ENCODE results near the gene MBD6. TPM values are rescaled to one million over a fixed set of nuclear protein-coding genes. Genes with fewer than 3 reads are reported as not detected.

Gene MBD6, protein sequence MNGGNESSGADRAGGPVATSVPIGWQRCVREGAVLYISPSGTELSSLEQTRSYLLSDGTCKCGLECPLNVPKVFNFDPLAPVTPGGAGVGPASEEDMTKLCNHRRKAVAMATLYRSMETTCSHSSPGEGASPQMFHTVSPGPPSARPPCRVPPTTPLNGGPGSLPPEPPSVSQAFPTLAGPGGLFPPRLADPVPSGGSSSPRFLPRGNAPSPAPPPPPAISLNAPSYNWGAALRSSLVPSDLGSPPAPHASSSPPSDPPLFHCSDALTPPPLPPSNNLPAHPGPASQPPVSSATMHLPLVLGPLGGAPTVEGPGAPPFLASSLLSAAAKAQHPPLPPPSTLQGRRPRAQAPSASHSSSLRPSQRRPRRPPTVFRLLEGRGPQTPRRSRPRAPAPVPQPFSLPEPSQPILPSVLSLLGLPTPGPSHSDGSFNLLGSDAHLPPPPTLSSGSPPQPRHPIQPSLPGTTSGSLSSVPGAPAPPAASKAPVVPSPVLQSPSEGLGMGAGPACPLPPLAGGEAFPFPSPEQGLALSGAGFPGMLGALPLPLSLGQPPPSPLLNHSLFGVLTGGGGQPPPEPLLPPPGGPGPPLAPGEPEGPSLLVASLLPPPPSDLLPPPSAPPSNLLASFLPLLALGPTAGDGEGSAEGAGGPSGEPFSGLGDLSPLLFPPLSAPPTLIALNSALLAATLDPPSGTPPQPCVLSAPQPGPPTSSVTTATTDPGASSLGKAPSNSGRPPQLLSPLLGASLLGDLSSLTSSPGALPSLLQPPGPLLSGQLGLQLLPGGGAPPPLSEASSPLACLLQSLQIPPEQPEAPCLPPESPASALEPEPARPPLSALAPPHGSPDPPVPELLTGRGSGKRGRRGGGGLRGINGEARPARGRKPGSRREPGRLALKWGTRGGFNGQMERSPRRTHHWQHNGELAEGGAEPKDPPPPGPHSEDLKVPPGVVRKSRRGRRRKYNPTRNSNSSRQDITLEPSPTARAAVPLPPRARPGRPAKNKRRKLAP
- total RNA-seq (2014; rRNA removed; shearing (Covaris generic)) (2.1 and 2.8 TPM in 2 replicates), polyA plus RNA-seq (2016; fragmentation: Nextera tagmentation; extraction: Ambion mirVana) (9.7 and 13.0 TPM in 2 replicates)

DNA sequence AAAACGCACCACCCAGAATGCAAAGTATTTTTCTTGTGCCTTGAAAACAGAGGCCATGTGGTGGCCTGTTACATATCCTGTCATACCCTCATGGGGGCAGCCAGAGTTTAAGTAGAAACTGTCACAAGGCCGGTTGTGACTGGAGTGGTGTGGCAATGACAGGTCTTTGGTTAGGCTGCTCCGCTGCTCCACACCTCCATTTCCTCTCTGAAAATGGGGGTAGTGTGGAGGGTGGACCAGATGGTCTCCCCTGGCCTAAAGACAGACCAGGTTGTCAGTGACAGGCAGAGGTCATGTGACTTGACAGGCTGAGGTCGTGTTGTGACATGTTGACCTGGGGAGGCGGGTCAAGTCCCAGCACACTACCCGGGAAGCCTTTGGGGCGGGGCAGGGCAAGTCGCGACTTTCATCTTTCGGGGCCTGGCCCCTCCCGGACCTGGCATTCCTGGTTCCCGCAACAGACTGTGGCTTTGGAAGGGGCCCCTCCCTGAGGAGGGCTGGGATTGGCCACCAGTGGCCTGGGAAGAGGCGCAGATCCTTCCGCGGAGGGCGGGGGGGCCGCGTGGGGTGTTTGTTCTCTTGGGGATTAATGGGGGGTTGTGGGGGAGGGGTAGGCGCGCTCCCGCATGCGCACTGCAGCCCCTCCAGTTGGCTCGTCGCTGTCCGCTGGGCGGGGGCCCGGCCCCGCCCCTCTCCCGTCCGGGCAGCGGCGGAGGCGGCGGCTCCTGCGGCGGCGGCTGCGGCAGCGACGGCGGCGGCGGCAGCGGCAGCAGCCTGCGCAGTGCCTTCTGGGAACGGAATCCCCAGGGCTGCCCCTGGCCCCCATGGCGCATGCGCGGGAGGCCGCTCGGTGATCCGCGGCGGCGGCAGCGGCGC lies at the start of gene MBD6:
Gene MBD6, plus strand, starts transcription at position 814 of the 876 bp plus-strand sequence. CDS start 1,480 bp downstream, outside the sequence.
- Histone ChIP-seq H3K27ac (peak within 1 kb of the TSS; percentile 97), H3K36me3 (ENCODE audit: low read depth) (peaks cover 19% of the 10 kb centered on the region), H3K4me3 (peak within 1 kb of the TSS; percentile 93), H3K4me1 (ENCODE audit: insufficient read depth) (peaks cover 40% of the 10 kb centered on the region), H3F3A (ENCODE audit: insufficient read depth) (peaks cover 56% of the 10 kb centered on the region), H4K20me1 (ENCODE audit: insufficient read depth) (peaks cover 12% of the 10 kb centered on the region; the same call in 1 of the 2 replicates), H3K27me3 (replicated peaks; ENCODE audit: insufficient read depth) (no peaks in the 10 kb centered on the region), H3K9me3 (ENCODE audit: low read depth) (no peaks in the 10 kb centered on the region), H3K79me2 (ENCODE audit: insufficient read depth) (peaks cover 72% of the 10 kb centered on the region), H3K9ac (peak within 1 kb of the TSS; percentile 88), H2AFZ (peak within 1 kb of the TSS; percentile 71), H3K4me2 (ENCODE audit: unreplicated experiment) (peak within 1 kb of the TSS; percentile 91), H3K9me2 (ENCODE audit: insufficient read depth) (no peaks in the 10 kb centered on the region)
- DNase-seq, result peak; percentile 94
- in situ Hi-C loops (cut with MboI), result no loop called here
- WGBS, 2 experiments (ENCODE audit: low coverage in 1 of 2, low lambda C conversion rate in 2 of 2, missing lambda C conversion rate in 2 of 2), result 2 to 3% methylated on average over 12 to 42 of the region's 57 CpGs
- TF ChIP-seq EZH2 (IDR thresholded peaks at IDR 0.05; ENCODE audit: insufficient read depth, poor library complexity, severe bottlenecking) (no peak), EZH2phosphoT487 (IDR thresholded peaks at IDR 0.05; ENCODE audit: insufficient read depth, low read depth) (no peak)

DNA sequence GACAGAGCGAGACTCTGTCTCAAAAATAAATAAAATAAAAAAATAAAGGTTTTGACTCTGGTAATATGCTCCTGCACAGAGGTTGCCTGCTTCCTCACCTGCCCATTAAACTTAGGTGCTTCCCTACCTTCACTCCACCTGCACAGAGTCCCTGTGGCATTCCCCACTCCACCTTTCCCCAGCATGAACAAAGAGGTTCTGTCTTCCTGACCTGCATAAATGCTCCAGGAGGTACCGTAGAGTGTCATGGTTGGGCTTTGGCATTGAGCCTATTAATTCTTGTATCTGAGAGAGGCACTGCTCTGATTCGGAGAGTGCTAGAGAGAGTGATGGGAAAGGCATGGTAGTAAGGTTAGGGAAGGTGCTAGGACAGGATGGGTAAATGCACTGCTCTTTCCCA lies 49.2 kb upstream of the MBD6 start:
- Histone ChIP-seq H3K4me3 (no peak overlapping the region), H3K27me3 (replicated peaks; ENCODE audit: insufficient read depth) (peaks cover 46% of the 10 kb centered on the region), H3K79me2 (ENCODE audit: insufficient read depth) (no peaks in the 10 kb centered on the region), H2AFZ (no peak overlapping the region), H3K9ac (no peak overlapping the region), H3K9me2 (ENCODE audit: insufficient read depth) (no peaks in the 10 kb centered on the region), H3K36me3 (ENCODE audit: low read depth) (no peaks in the 10 kb centered on the region), H3K27ac (no peak overlapping the region), H3K9me3 (ENCODE audit: low read depth) (no peaks in the 10 kb centered on the region), H3F3A (ENCODE audit: insufficient read depth) (no peaks in the 10 kb centered on the region), H3K4me2 (ENCODE audit: unreplicated experiment) (no peak overlapping the region), H3K4me1 (ENCODE audit: insufficient read depth) (no peaks in the 10 kb centered on the region), H4K20me1 (ENCODE audit: insufficient read depth) (no peaks in the 10 kb centered on the region)
- in situ Hi-C loops (cut with MboI), result no loop called here
- no peak for DNase-seq
- 24 to 29% methylated on average over 3 of the region's 3 CpGs for WGBS, 2 experiments (ENCODE audit: low coverage in 1 of 2, low lambda C conversion rate in 2 of 2, missing lambda C conversion rate in 2 of 2)
- no peak for TF ChIP-seq EZH2 (IDR thresholded peaks at IDR 0.05; ENCODE audit: insufficient read depth, poor library complexity, severe bottlenecking)
- no peak for TF ChIP-seq EZH2phosphoT487 (IDR thresholded peaks at IDR 0.05; ENCODE audit: insufficient read depth, low read depth)

DNA sequence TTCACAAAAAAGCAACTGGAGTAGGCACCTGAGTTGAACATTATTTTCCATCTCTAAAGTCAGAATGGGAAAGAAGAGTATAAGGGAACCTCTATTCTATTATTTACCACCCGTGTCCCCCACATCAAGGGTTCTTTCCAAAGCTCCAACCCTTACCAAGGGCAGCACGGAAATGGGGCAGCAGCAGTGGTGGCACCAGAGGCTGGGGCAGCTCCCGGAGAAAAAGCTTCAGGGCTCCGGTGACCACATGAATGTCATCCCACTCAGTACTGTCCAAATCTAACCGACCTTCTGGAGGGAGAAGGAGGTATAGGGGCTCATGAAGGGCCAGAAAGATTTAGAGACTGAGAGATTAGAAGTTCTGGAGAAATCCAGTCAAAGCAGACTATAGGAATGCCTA lies 48.7 kb upstream of the MBD6 start:
- peaks cover 46% of the 10 kb centered on the region for H3K27me3 ChIP-seq (replicated peaks; ENCODE audit: insufficient read depth)
- no peak for DNase-seq
- TF ChIP-seq EZH2phosphoT487 (IDR thresholded peaks at IDR 0.05; ENCODE audit: insufficient read depth, low read depth), result no peak
- TF ChIP-seq EZH2 (IDR thresholded peaks at IDR 0.05; ENCODE audit: insufficient read depth, poor library complexity, severe bottlenecking), result no peak

More for the DNA sequence above, 48.7 kb upstream of the MBD6 start:
- Histone ChIP-seq H3K36me3 (ENCODE audit: low read depth) (no peaks in the 10 kb centered on the region), H3K9me3 (ENCODE audit: low read depth) (no peaks in the 10 kb centered on the region), H2AFZ (no peak overlapping the region), H3K4me2 (ENCODE audit: unreplicated experiment) (no peak overlapping the region), H3K27ac (no peak overlapping the region), H3K9ac (no peak overlapping the region), H3K4me1 (ENCODE audit: insufficient read depth) (no peaks in the 10 kb centered on the region), H3K9me2 (ENCODE audit: insufficient read depth) (no peaks in the 10 kb centered on the region), H4K20me1 (ENCODE audit: insufficient read depth) (no peaks in the 10 kb centered on the region), H3K4me3 (no peak overlapping the region), H3K79me2 (ENCODE audit: insufficient read depth) (no peaks in the 10 kb centered on the region), H3F3A (ENCODE audit: insufficient read depth) (no peaks in the 10 kb centered on the region)
- in situ Hi-C loops (cut with MboI), result no loop called here
- 58 to 63% methylated on average over 5 of the region's 5 CpGs for WGBS, 2 experiments (ENCODE audit: low coverage in 1 of 2, low lambda C conversion rate in 2 of 2, missing lambda C conversion rate in 2 of 2)
